Activated CD8-positive, alpha-beta memory T cell treated with anti-CD3 and anti-CD28 coated beads for 4 hours (primary cell): Measurements from ENCODE around the gene METTL25B.

ENCODE experiments used
- DNase-seq, 2 donors: peaks; one replicate each; pipeline ENCODE4 v3.0.0-alpha.2; 2020; ENCODE audit warnings: low read depth in 2 of 2

METTL25B gene

DNA sequence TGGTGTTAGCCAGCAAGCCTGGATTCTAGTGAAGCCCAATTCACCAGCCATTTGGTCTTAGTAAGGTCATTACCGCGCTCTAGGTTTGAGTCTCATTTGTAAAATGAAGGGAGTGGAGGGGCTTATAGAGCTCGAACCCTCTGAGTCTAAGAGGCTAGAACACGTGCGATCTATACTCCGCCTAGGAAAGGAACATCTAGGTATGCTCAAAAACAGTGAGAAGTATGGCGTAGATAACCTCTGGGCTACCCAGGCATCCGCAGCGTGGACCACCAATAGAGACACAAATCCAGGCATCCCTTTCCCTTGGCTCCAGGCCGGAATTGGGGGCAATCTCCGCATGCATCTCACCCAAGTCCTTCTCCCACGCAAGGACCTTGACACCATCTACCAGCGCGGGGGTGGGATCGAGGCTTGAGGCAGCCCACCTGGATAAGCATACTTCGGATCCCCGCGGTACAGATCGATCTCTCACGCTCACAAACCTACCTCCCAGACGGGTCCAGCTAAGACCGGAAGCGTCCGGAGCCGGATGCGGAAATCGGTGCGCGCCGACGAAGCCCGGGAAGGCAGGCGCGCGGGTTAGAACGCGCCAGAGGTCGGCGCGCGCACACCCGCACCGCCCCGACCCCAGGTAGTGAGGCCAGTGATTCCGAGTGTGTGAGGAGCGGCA is at the start of gene METTL25B:
Gene METTL25B, plus strand, starts transcription at position 544 of the 673 bp plus-strand sequence. CDS start 636 bp downstream, outside the sequence.
- peak in 1 of 2 donors; percentile 54 for DNase-seq

DNA sequence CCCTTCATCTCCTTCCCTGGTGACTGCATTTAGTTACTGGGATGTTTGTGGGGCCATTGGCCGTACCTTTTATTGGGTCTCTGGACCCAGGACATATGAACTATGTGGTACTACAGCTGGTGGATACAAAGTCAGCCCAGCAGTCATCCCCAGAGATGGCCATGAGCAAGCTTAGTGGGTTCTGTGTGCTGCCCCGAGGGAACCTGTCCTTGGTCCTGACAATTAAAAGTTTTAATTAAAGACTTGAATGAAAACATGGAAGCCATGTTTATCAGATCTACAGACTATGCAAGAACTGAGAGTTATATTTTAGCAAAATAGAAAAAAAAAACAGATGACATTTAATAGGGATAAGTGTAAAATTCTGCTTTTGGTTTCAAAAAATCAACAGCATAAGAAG is 48.2 kb upstream of the METTL25B start:
- DNase-seq = no peak

GRCh38 chr1:156681196-156681960 is 46.9 kb upstream of the METTL25B start:
- DNase-seq = no peak

- no peak for DNase-seq
Measured at GRCh38 chr1:156682166-156682890, 45.9 kb upstream of the METTL25B start.

DNA sequence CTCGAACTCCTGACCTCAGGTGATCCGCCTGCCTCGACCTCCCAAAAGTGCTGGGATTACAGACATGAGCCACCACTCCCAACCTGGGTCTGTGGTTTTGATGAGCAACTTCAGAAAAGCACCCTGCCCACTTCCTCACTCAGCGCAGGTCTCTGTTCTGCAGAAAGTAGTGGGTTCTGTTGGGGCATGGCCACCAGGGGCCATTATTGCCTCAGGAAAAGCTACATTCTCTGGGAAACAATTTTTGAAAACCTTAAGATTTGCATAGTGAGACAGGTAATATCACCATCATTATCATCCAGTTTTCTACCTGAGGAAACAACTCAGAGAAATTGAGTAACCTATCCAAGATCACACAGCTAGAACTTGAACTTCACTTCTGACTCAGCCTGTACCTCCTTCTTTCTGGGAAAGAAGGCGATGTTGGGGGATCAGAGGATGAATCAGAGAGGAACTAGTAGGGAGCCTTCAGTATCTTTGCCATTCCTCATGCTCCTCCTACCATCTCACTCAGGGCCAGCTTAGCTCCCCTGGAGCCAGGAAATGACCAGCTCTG is 44.0 kb upstream of the METTL25B start:
- DNase-seq = no peak

DNA sequence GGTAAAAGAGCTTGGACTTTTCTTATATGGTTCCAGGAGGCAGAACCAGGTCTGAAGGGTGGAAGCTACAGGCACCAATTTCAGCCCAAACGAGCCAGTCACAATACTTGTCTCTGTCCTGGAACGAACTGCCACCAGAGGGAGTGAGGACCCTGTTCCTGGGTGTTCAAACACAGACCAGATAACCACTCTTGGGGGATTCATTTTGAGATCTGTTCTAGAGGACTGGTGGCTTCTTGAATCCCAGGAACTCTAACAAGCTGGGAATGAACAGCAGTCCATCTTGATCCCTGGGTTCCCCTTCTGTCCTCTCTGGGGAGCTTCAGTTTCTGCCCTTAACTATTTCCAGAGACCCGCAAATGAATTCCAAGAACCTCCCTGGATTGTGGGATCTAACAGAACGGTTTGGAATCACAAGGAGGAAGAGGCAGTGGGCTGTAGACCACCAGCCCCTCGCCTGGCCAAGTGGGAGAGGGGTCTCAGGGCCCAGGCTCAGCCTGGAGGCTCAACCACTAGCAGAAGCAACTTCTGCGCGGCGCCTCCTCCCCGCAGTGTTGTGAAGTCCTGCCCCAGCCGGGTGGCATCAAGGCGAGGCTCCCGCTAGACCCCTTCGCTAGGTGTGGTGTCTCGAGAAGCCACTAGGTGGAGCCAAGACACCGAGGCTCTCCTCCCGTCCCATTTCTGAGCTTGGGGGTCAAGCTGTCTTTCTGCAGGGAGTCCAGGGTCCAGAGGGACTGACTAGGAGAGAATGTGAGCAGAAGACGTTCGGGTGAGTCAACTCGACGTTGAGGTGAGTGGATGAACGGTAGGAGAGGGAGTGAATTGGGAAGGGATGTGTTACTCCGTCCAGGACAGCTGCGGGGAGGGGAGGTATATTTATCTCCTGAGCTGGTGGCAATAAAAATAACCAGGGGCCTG is 39.0 kb upstream of the METTL25B start:
- peak; percentile 47 to 57 for DNase-seq

DNA sequence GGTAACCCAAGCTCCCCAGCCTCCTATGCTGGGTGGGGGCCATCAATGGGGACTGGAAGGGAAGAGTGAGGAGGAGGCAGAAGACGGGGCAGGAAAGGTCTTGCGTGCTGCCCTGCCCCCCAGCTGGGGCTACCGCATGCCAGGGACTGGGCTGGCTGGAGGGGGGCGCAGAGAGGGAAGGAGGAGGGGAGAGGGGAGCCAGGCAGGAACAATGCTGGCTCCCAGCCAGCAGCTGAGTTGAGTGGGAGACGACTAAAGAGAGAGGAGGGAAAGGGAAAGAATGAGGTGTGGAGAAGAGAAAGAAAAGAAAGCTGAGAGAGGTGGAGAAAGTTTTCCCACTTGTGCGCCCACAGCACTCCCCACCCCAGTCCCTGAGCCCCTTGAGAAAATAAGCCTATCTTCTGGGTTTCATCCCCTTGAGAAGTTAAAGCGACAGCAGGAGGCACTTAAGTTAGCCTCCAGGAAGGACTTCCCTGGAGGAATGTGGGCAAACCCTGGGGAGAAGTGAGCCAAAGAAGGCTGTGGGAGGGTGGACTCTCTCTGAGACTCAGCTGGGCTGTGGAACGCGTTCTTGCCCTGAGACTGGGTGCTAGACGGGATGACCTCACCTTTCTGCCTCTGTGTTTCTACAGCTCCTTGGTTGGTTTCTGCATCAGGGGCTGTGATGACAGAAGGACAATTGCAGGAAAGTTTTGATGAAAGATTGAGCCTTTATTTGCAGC is 38.2 kb upstream of the METTL25B start:
- DNase-seq = no peak

- no peak for DNase-seq
Measured at GRCh38 chr1:156690675-156691036, 37.6 kb upstream of the METTL25B start.

DNA sequence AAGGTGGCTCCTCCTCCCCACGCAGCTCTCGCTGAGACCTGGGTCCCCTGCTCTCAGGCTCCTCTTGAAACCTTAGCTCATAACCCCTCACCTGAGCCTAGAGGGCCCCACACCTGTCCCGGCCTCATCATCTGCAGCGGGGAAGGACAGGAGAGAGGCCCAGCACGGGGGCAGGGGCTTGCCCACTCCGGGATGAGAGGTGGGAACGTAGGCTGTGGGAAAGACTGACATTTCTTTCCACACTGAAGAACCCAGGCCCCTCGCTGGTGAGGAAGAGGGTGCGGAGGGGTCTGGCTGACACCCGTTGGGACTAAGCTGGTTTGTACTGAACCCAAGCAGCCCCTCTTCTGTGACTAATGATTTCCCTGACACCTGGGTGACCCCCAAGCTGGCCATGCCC is 37.1 kb upstream of the METTL25B start:
- DNase-seq = no peak

DNA sequence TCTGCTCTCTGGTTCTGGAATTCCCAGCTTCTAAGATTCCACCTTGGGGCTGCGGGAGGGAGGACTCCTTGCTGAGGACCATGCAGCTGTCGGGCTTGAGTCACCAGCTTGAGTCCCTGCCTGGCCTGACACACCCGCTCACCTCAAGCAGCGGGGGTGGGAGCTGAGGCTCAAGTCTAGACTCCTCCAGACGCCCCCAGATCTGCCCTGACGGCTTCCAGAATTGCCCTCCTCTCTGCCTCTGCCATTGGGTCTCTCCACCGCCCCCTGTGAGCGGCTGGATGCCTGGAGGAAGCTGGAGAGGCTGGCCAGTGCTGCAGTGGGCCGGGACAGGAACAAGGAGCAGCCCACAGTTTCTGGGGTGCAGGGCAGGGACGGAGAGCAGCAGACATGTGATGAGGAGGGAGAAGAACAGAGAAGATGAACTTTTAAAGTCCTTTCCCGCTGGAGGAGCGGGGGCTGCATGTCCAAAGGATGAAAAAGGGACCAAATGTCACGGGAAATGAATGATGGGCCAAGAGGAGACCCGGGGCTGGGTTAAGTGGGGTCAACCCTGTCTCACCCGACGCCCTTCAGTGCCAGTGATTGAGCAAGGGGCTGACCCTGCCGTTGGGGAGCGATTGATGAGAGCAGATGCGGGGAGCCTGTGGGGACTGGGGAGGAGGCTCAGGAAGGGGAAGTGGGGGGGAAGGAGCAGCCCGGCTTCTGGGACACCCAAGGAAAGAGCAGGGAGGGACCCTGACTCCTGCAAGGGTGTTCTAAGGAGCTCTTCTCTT is 36.4 kb upstream of the METTL25B start:
- no peak for DNase-seq

DNA sequence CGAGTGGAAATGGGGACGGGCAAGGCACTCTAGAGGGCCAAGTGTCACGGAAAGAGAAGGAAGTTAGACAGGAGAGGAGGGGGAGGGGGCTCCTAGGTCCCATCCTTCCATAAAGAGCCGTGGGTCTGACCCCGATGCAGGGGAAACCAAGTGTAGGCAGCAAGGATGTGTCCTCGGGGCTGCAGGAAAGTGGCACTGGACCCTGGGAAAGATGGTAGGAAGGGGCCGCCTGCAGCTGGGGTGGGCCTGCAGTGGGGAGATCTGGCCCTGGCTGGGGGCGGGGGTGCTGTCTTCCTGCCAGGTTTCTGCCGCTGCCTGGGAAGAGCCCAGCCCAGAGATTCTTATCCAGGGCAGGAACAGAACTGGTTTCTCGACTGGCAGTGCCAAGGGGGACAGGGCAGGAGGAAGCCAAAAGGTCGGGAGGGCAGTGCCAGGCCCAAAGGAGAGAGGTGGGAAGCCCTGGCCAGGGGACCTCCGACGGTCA is 35.8 kb upstream of the METTL25B start:
- no peak for DNase-seq

DNA sequence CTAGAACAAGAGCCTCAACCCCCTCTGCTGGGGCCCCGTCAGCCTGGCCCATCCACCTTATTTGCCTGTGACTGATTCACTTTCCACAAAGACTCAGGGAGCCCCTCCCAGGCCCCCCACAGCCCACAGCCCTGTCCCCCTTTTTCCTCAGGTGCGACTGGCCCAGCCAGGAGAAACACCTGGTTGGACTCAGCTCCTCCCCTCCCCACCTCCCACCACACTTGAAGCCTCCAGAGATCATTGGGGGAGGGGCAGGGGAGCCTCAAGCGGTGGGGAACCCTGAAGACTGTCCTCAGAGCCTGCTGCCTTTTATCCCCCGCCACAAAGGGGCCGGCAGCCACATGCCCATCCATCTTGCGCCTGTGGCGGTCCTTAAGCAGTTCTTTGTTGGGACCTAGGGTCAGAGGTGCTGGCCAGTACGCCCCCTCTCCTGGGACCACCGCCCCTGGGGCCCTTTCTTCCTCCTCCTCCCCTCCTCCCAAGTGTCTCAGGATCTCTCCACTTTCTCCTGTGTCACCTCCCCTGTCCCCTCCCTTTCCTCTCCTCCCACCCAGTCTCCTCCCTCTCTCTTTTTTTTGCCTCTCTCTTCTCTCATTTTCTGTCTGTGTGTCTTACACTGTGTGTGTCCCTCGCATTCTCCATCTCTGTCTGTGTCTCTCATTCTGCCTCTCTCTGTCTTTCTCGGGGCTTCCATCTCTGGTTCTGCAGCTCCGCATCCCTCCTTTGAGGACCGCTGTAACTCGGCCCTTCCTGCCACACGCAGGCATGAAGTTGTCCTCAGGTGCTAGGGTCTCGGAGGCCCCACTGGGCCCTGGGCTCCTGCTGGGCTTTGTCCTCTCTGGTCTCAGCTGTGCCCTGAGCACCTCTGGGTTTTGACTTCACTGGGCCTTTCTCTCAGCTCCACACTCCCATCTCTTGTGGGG is 35.1 kb upstream of the METTL25B start:
- no peak for DNase-seq

- DNase-seq = no peak
Measured at GRCh38 chr1:156693848-156694689, 34.2 kb upstream of the METTL25B start.

DNA sequence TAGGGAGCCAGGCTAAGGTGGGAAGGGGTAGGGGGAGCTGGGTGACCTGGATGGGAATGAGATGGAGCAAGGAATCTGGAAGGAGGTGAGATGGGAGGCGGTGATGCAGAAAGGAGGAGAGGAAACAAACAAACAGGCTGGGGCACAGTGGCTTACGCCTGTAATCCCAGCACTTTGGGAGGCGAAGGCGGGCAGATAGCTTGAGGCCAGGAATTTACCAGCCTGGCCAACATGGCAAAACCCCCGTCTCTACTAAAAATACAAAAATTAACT is 33.6 kb upstream of the METTL25B start:
- no peak for DNase-seq

DNA sequence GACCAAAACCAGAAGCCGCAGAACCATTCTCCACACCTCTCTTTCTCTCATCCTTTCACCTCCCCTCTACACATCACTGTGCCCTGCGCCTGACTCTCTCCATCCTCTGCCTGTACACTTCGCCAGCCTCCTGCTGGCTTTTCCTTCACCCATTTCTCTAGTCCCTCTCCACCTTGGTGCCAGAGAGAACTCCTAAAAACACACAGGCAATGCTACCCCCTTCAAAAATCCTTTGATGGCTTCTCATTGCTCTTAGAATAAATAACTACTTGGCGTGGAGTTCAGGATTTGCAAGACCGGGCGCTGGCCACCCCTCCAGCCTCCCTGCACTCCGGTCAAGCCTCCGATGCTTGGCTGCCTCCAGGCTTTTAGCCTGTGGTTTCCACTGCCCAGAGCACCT is 31.5 kb upstream of the METTL25B start:
- DNase-seq = no peak

GRCh38 chr1:156697481-156697880 is 30.8 kb upstream of the METTL25B start:
- no peak for DNase-seq

DNA sequence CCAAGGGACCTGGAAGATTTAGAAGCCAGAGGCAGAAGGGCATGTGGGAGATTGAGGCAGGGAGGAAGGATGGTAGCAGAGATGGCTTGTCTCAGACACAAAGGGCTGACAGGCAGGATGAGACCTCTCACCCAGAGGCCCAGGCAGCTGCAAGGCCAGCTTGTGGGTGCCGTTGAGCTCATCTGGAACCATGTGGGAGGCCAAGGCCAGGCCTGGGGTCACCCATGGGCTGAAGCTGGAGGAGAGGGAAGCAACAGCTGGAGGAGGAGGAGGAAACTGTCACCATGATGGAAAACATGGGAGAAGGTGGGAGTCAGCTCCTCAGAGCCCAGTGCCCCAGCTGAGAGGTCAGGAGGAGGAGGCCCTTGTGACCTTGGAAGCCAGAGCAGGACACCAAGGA is 29.3 kb upstream of the METTL25B start:
- DNase-seq = no peak
